Measurements from ENCODE around the gene ASB1.

Gene ASB1

DNA sequence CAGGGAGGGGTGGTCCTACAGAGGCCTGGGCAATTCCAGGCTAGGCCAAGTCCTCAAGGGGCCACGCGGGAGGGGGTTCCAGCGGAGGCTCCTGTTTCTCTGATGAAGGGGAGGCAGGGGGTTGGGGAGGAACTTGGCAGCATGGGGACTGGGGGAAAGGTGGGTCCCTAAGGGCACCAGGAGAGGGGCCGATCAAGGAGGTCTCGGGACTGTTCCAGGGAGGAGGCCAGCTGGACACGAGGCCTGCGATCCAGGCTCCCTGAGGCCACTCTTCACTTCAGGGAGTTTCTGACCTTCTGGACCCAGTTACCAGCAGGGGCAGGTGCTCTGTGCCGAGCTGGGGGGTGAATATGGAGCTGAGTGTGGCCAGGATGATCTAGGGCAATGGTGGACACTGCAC lies 71.5 kb downstream of the ASB1 start:
- DNase-seq = no peak

DNA sequence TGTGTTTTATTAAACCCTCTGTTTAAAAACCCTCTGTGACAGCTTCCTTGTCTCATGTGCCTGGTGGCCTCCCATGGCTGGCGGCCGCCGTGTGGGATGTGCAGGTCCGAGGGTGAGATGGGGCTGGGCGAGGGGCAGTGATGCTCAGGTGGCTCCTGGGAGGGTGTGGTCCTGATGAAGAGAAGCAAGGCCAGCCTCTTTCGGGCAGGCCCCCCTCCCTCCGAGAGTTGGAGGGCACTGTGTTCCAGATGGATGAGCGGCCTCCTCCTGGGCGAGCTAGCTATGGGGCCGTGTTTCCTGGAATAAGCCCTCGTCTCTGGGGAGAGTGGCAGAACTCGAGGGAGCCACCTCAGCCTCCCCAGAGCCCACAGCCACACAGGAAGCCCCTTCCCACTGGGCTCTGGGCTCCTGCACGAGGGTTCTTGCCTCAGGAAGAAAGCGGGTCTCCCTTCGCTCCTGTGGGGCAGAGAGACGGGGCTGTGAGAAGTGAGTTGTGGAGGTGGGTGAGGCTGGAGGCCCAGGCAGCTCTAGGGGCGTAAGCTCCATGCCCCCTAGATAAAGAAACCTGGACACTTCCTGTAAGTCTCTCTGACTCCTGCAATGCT lies 72.1 kb downstream of the ASB1 start:
- no peak for DNase-seq

DNA sequence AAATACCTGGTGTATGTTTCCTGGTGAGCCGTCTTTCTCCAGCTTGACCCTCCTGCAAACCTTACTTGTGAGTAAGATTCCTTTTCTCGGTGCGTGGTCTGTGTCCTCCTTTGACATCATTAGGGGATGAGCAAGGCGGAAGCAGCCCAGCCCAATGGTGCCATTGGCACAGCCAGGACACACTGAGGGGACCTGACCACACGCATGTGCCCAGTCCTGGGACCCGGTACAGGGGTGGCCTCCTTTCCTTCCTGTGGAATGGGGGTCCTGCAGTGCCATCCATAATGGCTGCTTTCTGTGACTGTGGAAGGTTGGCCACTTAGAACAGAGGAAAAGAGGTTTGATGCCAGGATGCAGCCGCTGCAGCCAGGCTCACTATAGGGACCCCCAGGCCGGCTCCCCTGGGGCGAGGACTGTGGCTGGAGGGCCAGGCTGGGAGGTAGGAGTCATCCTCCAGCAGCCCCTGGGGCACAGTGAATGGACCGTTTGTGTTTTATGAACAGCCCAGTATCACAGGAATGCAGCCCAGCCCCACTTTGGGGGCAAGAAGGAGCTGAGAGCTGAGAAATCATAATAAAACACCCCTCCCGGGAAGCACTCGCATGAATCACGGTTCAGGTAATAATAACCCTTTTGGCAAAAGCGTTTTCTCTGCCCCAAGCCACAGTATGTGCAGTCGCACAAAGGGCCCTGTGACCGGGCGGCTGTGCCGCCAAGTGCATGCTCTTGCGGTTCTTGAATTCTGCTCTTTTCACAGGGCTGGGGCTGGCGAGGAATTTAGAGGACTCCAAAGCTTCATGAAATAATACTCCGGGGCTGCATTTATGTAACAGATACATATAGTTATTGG lies 73.2 kb downstream of the ASB1 start:
- no peak for DNase-seq

DNA sequence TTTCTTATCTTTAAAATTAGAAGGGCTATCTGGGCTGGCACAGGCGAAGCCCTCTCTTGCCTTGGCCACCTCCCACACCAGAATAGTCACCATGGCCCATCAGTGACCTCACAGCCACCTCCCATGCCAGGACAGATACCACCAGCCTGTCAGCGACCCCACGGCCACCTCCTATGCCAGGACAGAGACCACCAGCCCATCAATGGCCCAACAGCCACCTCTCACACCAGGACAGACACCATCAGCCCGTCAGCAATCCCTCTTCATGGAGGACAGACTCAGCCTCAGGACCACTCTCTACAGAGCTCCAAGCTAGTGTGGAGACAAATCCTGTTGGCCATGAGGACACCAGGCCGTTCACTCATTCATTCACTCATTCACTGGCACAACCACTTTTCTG lies 74.6 kb downstream of the ASB1 start:
- DNase-seq = no peak
